ENCODE data around the gene CEP20.

The CEP20 gene

GRCh38 chr16:15830832-15831451 is 57.5 kb downstream of the CEP20 start:
- DNase-seq (ENCODE audit: low read depth), result no peak

DNA sequence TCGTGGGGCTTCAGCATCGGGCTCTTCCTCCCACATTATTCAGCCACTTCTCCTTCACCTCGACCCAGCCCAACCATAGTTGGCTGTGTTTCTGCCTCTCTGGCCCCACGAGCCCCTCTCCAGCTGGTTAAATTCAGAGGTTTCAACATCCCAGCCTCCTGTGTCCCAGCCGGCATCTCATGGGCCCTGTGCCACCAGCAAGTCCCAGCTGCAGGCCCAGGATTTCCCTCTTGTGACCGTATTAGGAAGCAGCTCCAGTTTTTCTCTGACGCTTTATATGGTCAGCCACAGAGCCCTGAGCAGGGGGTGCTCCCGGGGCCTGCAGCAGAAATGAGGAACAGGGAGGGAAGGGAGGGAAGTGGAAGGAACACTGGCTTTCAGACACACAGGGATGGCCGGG is 58.9 kb downstream of the CEP20 start:
- DNase-seq (ENCODE audit: low read depth), result no peak

DNA sequence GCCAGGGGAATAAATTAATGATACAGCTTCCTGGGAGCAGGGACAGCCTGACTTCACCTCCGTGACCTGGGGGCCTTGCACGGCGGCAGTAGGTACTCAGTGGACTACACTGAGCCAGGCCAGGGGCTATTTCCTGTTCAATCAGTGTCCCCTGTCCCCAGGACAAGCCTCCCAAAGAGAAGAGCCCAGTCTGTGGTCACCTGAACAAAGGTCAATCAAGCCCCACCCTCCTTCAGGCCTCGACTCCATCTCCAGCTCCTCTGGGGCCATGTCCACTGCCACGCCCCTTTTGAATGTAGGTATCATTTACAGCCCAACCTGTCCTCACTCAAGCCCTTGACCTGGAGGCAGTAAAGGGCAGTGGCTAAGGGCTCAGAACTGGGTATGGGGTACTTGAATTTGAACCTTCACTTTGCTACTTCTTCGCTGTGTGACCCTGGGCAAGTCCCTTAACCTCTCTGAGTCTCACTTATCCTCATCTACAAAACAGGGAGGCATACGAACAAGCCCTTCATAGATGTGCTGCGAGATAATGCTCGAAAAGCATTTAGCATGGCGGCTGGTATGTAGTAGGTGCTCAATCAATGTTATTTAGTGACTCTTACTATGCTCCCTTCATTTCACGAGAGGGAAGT is 60.6 kb downstream of the CEP20 start:
- DNase-seq (ENCODE audit: low read depth), result no peak

DNA sequence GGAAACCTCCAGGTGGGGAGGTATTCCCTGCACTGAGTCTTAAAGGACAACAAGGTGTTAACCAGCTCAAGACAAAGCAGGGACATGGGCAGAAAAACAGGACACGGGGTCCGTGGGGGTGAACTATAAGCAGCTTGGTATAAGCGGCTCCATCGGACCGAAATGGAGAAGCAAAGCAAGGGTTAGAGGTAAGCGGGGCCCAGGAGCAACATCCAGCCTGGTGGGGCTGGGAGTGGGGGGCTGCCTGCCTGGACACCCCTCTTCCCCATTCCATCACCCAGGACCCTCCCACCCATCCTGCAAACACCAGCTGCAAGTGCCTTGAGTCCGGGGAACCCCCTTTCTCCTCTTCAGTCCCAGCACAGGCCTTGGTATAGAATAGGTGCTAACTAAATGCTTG is 61.1 kb downstream of the CEP20 start:
- DNase-seq (ENCODE audit: low read depth), result no peak

DNA sequence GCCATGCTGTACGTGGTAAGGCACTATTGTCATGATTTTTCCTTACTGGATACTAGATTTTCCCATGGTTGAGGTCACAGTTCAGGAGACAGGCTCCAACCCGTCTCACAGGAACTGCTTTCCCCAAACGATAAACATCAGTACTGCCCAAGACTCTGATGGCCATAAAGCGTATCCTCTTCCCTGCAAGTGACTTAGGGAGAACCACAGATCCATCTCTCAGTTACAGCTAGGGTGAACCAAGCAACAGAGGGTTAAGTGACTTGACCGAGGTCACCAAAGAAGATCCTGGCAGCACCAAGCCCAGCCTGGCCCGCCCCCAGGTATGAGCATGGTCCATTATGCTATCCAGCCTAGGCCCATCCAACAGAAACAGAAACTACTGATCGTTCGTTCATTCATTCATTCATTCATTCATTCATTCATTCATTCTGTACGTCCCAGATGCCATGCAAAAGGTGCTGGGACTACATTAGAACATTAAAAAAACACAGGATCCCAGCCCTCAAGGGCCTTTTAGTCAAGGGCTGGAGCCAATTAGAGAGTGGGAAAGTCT is 62.6 kb downstream of the CEP20 start:
- DNase-seq (ENCODE audit: low read depth), result no peak

DNA sequence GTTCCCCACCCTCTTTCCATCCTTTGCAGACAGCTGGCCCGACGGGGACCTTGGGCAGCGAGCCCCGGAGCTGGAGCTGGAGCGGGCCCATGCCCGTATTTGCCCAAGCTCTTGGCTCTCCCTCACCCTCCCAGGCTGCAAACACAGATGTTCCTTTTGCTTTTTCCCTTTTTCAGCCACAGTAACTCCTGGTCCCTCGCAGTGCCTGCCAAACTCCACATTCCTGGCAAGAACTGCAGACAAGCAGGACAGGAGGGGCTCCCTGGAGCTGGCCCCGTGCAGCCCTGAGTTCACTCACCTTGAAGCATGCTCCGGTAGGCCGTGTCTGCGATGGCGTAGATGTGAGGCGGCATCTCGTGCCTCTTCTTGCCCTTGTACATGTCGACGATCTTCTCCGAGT is 65.4 kb downstream of the CEP20 start:
- DNase-seq (ENCODE audit: low read depth), result no peak

DNA sequence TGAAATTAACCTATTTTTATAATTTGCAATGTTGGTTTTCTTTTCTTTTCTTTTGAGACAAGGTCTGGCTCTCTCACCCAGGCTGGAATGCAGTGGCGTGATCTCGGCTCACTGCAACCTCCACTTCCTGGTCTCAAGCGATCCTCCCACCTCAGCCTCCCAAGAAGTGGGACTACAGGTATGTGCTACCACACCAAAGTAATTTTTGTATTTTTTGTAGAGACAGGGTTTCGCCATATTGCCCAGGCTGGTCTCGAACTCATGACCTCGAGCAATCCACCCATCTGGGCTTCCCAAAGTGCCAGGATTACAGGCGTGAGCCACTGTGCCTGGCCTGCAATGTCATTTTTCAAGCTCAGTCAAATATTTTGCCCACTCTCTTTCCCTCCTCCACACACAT is 67.6 kb downstream of the CEP20 start:
- DNase-seq (ENCODE audit: low read depth), result no peak

DNA sequence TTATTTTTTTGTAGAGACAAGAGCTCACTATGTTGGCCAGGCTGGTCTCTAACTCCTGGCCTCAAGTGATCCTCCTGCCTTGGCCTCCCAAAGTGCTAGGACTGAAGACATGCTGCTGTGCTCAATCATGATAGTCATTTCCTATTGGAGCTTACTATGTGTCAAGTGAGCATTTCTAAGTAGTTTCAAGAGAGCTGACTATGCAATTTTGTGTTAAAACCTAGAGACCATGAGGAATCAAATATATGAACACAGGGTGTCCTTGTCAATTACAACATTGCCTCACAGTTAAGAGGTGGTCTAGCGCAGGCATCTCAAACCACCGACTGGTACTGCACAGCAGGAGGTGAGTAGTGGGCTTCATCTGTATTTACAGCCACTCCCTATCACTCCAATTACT is 69.4 kb downstream of the CEP20 start:
- DNase-seq (ENCODE audit: low read depth), result no peak

- no peak for DNase-seq (ENCODE audit: low read depth)
These were observed 71.0 kb downstream of the CEP20 start for GRCh38 chr16:15817446-15817845.

- DNase-seq (ENCODE audit: low read depth), result no peak
These were observed 72.2 kb downstream of the CEP20 start for GRCh38 chr16:15816228-15816627.

Data from HS-27A (cell line).